GM19099 (cell line): Measurements from ENCODE around the gene GRHL1.

Source experiments
- POLR2A ChIP-seq: IDR thresholded peaks from 3 replicates; pipeline ENCODE4 v1.6.1; 2011; ENCODE audit warnings: low read depth; ENCODE audit not compliant: insufficient read length; ENCODE audit errors: extremely low read depth

Gene GRHL1

DNA sequence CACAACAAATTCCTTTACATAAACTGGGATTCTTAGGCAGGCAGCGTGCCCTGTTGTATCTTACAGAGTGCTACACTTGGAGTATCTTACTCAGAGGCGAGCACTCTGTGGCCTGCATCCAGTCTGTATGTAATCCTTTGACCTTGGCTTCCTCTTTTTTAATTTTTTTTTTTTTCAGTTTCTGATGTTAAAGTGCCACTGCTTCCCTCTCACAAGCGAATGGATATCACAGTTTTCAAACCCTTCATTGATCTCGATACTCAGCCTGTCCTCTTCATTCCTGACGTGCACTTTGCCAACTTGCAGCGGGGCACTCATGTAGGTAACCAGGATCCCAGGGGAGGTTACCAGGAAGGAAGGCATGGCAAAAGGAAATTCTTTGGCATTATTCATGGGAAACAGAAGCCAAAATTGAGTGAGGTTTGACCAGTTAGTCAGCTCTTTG is 40.4 kb downstream of the GRHL1 start:
- TF ChIP-seq POLR2A = no peak

- TF ChIP-seq POLR2A = no peak
Measured at GRCh38 chr2:9992427-9993187, 41.1 kb downstream of the GRHL1 start.

- no peak for TF ChIP-seq POLR2A
Measured at GRCh38 chr2:9993488-9994165, 42.1 kb downstream of the GRHL1 start.

- TF ChIP-seq POLR2A = no peak
Measured at GRCh38 chr2:9994462-9994861, 43.0 kb downstream of the GRHL1 start.

DNA sequence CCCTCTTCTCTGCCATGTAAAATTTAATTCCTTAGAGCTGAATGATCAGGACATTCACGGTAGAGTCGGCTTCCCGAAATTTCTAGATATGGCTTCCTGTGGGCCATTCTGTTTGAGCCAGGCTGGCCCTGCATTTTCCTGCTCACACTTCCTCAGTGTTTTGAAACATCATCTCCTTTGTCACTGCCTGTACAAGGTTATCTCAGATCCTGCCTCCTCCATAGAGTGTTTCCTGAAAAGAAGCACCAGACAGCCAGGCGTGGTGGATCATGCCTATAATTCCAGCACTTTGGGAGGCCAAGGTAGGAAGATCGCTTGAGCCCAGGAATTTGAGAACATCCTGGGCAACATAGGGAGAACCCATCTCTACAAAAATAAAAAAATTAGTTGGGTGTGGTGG is 43.6 kb downstream of the GRHL1 start:
- no peak for TF ChIP-seq POLR2A

GRCh38 chr2:9996321-9996720 is 44.8 kb downstream of the GRHL1 start:
- TF ChIP-seq POLR2A = no peak

DNA sequence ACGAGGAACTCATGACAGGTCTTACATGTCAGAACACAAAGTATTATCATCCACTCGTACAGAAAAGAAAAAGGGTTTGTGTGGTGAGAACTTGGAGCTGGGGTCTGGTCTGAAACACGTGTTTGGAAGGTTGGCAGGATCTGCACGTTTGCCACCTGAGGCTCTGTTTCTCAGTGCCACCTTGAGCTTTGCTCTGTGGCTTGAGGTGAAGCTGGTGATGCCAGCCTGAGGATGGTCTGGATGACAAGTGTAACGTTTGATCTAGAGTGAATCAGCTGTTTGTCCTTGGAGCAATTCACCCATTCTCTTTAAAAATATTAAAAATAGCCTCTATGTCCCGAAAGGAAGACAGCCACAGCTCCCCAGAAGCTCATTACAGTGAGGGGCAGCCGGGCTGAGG is 46.4 kb downstream of the GRHL1 start:
- TF ChIP-seq POLR2A = no peak

- no peak for TF ChIP-seq POLR2A
Measured at GRCh38 chr2:9998916-9999654, 47.6 kb downstream of the GRHL1 start.

- TF ChIP-seq POLR2A = no peak
Measured at GRCh38 chr2:9999693-10000092, 48.2 kb downstream of the GRHL1 start.

- TF ChIP-seq POLR2A = no peak
Measured at GRCh38 chr2:10000541-10000940, 49.0 kb downstream of the GRHL1 start.

DNA sequence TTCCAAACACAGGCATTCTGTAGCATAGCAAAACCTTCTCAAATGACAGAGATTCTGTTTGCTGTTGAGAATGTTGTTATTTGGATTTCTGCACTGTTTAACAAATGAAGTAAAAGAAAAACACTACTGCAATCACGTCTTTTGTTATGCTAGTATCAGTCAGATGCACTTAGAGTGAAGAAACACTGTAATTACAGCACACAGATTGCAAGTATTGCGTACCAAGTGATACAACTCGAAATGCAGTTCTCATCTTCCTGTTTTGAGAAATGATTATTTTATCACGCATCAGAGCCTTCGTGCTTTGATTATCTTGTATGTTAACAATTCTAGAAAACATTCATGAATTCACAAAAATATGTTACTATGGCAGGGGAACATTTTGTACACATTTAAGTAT is 50.1 kb downstream of the GRHL1 start:
- no peak for TF ChIP-seq POLR2A

- TF ChIP-seq POLR2A = no peak
Measured at GRCh38 chr2:10002109-10002508, 50.6 kb downstream of the GRHL1 start.

DNA sequence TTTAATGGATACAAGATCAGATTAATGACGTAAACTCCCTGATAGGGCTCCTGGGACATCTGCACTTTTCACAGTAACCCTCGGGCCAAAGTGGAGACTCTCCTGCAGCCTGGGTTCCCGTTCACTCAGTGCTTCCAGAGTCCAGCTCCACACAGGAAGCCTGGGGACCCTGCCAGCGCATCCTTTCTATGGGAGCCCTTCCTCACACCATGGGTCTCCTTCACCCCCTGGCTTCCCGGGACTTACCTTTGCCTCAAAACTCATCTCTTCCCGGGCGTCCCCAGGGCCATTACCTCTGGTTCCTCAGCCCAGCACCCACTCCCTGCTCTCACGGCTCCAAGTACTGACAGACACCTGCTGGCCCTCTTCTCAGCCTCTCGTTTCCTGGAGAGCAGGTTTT is 51.2 kb downstream of the GRHL1 start:
- TF ChIP-seq POLR2A = no peak

DNA sequence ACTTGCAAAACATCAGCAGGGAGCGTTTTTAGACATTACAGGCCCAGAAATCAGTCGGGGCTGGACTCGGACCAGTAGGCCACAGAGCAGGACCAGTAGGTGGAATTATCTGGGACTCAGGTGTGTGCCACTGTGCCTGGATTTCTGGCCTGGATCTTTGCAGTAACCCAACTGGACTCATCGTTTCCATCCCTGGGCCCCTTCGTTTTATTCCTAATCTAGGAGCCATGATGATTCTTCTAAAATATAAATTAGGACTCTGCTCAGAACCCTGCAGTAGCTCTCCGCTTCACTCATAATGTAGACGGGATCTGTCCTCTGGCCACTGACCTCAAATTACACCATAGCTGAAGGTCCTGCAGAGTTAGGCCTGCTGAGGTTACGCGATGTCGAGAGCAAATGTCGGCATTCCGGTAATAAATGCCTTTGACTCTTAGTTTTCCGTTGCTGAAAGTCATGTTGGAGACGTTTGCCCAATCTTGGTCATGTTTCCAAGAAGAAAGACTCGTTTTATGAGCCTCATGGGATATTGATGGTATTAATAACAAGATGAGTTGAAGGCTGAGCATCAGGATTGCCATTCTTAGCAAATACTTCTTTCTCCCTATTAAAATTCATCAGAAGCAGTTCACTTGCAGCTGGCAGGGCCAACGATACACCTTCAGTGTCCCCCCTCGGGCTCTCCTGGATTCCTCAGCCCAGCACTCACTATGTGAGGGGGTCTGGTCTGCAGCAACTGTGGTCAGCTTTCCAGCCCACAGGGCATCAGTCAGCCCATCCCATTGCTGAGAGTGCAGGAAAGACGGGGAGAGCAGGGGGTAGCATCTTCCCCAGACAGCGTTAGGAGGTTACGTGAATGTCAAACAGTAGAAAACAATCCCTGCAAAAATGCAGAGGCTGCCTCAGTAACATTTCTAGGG is 52.0 kb downstream of the GRHL1 start:
- TF ChIP-seq POLR2A = no peak

DNA sequence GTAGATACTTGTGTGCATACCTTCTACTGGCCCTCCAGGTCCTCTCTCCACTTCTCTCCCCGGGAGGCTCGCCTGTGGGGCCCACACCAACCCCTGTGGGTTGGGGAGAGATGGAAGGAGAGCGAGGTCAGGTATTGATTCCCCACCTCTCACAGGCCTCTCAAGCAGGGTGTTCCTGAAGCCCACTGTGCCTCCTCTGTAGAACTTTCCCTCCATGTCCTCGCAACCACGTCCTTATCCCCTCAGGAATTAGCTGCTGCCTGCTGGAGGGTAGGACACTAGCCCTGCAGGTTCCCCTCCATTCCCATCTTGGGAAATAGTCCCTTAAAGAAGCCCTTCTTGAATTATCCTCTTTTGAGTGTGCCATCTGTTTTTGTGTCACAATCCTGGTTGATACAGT is 52.9 kb downstream of the GRHL1 start:
- TF ChIP-seq POLR2A = no peak
